Hindlimb muscle (tissue), 1 donor: ENCODE measurements around the gene TPCN1. TPM values are rescaled to one million over a fixed set of nuclear protein-coding genes. Genes with fewer than 3 reads are reported as not detected.

Source experiments
- DNase-seq: peaks from one replicate; pipeline ENCODE4 v3.0.0-alpha.2; 2013
- polyA plus RNA-seq: library from polyadenylated mRNA; unstranded; fragments of 120-200 nt; gene quantifications from one replicate; pipeline ENCODE4 v1.2.1, GENCODE V29; 2013; ENCODE audit not compliant: insufficient read length

Gene TPCN1
- polyA plus RNA-seq, 1 donor: 48.2 TPM

DNA sequence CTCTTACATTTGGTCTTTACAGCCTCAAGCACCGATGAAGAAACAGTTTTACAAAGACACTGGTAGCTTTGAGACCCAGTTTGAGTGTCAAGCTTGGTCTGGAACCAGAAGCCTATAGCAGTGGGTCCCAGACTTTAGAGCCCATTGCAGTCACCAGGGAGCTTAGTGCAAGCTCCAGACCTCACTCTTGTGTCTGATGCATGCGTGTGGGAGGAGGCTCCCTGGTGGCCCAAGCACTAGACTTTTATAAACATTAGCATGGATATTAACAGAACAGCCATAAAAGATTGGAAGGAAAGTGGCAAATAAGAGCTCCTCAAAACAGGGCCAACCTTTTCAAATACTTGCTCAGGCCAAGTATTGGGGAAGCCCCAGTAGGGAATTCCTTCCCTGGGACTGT lies 68.1 kb downstream of the TPCN1 start:
- DNase-seq: no peak

DNA sequence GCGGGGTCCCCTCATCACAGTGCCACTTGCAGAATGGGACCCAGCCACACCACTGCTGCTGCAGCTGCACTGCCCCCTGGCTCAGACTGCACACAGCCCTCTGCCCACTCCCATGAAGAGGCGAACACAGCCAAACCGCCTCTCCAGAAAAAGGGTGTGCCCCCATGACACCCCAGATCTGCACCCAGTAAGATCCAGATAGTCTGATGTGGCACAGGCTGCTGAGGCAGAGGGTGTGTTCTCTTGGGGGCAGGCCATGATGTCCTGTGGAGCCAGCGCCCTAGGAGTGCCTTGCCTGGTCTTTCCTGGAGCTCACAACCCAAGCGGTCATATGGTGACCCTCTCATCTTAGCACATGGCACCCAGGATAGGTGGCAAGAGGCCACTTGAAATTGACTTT lies 69.2 kb downstream of the TPCN1 start:
- DNase-seq: no peak

DNA sequence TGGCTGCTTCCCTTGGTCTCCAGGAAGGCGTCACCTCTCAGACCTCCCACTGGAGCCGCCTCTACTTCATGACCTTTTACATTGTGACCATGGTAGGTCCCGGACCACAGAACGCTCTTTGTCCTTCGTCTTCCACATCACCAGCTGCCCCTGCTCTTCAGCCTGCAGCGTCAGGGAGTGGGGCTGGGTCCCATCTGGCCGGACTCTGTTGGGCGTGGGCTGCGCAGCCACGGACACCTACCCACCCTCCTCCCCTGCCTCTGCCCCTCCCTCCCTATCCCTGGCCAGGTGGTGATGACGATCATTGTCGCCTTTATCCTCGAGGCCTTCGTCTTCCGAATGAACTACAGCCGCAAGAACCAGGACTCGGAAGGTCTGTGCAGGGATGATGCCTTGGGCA lies 70.3 kb downstream of the TPCN1 start:
- no peak for DNase-seq

DNA sequence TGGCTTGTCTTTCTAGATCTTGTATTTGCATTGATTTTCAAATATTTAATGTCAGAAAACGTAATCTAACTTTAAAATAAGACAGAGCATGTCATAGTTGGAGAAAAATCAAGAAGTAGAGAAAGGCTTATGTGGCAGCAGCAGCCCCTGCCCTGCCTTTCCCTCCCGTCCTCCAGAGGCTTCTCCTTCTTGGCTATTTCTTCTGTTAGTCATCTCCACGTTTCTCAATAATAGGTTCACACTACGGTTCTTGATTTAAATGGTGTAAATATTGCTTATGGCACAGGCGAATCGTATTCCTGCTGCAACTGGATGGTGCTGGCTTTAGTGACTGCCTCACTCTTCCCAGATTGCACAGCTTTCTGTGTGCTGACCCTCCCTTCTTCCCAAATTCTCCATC lies 70.8 kb downstream of the TPCN1 start:
- DNase-seq: no peak

DNA sequence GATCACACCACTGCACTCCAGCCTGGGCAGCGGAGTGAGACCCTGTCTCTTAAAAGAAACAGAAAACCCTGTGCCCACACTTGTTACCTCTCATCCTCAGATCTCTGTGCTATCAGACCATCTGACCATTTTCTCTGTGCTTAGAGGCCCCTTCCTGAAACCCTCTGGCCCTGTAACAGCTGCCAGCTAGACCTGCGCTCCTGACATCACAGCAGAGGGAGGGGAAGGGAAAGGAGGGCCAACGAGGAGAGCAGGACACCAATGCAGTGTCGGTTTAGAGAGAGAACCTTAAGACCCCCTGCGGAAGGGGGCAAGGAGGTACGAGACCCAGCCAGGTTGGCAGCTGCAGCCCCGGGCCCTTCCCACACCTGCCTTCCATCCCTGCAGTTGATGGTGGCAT lies 71.3 kb downstream of the TPCN1 start:
- DNase-seq: no peak

DNA sequence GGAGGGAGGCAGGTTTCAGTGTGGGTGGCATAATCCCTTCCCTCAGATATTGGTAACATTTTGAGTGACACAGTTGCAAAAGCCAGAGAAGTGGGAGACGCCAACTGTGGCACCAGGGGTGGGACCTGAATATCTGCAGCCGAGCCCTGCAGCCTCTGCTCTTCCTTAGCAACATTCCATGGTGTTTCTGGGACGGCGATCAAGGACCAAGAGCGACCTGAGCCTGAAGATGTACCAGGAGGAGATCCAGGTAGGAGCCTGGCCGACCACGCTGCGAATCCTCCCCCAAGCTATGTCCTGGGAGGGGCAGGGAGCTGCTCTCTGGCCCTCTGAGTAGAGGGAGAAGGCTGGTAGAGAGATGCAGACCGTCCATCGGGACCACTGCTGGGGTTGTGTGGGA lies 71.8 kb downstream of the TPCN1 start:
- no peak for DNase-seq

DNA sequence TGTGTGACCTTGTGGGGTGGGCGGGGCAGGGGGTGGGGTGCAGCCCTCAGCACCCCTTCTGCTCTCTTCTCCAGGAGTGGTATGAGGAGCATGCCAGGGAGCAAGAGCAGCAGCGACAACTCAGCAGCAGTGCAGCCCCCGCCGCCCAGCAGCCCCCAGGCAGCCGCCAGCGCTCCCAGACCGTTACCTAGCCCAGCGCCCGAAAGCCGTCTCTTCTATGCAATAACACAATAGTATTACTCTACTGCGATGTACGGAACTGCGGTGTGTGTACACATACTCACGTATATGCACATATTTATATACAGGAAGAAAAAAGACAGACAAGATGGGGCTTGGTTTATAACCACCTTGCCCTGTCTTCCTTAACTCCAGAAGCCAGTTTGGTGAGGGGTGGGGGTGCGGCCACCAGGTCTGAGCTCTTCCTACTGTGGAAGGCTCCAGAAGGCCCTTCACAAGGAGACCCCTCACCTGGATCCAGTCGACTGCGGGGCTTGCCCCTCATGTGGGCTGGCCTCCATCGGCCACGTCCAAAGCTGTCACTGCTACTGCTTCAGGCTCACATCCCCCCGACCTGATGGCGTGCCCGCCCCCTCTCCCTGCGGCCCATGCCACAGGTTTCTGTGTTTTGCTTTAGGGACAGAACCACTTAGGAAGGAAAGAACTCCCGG lies 74.8 kb downstream of the TPCN1 start:
- no peak for DNase-seq

DNA sequence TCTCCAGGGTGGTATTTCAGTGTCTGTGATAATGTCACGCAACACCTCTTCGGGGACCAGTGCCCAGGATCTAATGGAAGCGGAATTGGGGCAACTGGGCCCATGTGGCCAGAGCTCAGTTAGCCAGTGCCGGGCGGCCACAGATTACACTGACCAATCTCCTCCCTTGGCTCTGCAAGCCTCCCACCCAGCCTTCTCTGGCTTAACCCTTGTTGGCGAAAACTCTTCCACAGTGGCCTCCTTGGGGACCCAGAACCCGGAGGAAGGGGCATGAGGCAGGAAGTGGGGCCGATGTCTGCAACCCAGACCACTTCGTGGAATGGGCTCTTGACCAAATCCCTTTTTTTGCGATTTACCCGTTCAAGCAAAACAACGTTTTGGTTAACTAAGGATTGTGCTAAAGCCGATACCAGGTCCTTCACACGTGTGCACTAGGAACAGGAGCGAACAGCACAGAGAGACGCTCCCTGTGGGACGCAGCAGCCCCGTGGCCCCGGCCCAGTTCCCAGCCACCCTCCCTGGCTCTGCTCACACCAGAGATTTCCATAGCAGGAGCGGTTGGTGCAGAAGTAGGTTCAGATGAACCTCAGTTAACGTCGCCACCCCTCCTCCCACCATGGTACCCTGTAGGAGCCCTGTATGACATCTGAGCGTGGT lies 75.4 kb downstream of the TPCN1 start:
- DNase-seq: no peak

DNA sequence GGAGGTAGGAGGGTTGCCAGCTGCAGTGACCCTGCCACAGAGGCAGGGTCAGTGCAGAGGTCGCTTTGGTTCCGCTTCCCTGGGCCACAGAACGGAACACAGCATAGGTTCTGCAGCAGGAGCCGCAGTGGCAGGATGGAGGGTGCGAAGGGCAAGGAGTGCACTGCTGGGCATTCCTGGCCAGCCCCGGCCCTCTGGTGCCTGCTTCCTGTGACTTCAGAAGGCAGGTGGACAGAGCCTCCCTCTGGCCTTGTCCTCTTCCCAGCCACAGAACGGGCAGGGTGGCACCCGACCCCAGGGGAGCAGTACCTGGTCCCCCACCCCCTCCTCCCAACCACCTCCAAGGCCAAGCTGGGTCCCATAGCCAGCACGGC lies 75.9 kb downstream of the TPCN1 start:
- DNase-seq: no peak

DNA sequence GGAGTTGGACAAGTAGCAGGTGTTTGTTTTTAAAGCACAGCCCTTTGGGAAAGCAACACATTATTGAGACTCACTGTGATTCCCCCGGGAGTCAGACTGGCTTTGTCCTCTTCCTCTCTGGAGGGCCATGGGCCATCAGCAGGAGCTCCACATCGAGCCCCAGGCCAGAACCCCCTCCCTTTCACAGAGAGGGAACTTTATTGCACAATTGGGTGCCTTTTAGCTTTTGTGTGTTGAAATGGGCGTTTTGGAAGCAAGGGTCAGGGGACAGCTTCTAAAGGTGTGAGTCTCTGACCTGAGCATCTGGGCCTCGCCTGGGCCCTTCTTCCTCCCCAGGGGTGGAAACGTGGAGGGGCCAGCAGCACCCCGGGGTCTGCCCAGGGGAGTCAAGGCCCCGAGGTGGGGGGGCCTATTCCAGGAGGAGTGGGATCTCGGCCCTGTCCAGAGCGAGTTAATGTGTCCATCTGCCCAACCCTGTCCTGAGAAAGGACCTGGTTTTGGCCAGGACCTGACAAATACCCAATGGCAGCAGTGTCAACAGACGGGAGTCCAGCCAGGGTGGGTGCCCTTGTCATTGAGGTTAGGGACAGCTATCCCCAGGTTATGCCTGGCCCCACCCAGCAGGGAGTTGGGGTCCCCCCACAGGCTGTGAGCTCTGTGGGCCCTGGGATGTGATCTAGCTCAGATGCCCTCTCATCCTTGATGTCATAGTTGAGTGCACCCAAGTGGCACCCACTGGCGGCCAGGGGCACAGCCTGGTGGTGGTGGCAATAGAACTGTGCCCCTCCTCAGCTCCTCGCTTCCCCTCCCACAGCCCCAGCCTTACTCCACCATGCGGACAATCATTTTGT lies 76.6 kb downstream of the TPCN1 start:
- DNase-seq: no peak

DNA sequence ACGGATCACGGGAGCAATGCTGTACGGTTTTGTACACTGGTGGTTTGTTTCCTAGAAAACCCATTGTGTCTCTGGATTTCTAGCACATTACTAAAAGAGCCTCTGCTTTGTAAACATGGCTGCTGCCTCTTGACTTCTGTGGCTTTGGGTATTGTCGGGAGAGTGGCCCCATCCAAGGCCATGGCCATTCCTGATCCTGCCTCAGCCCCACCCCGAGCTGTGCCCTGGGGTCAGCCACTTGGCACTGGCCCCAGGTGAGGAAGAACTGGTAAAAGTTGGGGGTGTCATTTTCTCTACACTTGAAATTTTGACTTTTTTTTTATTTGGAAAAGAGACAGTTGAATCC lies 77.2 kb downstream of the TPCN1 start:
- DNase-seq: no peak

DNA sequence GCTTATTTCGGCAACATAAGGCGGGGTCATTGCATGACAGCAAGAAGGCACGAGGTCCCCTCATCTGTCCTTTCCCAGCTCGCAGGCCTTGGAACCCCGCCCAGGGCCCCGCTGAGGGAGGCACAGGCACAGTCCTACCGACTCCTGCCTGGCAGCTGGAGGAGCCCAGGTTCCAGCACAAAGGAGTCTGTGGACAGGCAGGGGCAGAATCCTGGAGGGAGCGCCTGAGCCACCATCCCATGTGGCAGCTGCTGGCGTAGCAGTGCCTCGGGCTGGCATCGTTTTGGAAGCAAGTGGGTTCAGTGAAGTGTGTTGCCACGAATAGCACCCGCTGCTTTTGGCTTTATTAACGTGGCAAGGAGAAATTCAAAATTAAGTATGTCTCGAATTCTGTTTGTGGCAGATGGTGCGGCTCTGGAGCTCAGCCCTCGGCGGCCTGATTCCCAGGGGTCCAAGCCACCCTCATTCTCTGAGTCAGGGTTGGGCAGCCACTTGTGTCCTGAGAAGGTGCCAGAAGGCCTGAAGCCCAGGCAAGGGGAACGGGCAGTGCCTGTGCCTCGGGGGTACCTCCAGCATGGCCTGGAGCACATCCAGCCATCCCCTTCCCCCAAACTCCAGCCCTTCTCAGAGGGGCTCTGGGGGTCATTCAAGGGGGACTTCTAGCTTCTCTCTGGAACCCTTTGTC lies 77.7 kb downstream of the TPCN1 start:
- DNase-seq: no peak

DNA sequence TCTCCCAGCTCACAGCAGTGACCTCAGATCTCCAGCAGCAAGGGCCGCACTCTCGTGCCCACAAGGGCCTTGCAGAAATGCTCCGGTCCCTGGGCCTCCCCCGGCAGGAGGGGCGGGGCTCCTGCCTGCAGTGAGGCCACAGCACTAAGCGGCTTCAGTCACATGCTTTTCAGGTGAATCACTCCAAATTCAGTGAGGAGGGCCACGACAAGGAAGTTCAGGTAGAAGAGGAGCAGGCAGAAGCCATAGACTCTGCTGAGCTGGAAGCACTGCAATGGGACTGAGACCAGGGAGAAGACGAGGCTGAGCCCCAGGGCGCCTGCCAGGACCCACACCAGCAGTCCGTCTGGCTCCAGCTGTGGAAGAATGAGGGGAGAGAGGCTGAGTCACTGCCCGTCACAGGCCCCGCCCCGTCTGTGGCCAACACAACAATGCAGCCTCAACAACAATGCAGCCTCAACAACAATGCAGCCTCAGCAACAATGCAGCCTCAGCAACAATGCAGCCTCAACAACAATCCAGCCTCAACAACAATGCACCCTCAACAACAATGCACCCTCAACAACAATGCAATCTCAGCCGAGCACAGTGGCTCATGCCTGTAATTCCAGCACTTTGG lies 78.5 kb downstream of the TPCN1 start:
- DNase-seq: no peak

DNA sequence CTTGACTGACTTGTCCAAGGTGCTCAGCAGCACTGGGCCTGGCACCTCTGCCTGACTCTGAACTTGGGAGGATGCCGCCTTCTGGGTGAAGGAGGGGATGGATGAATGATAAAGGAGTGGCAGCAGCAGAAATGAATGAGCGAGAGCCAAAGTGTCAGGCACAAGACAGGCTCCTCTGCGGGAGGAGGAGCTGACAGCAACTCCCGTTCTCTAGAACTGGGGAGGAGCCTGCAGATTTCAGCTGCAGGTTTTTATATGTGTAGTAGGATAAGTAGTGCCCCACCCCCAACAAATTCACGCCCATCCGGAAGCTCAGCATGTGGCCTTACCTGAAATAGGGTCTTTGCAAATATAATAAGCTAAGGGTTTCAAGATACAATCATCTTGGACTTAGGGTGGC lies 80.5 kb downstream of the TPCN1 start:
- no peak for DNase-seq

DNA sequence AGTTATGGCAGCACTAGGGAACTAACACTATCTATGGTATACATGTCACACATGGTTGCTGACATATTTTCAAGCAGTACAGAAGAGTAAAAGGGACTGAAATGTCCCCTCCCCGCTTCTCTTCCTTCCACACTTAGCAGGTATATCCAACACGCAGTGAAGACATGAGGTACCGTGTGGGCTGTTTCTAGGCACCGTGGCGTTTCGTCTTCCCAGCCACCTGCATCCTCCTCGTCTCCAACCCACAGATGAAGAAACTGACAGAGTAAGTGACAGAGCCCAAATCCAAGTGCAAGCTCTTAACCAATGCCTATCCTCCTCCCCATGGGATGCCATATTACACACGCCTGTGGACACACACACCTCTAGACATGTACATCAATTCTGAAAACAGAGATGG lies 81.2 kb downstream of the TPCN1 start:
- no peak for DNase-seq

DNA sequence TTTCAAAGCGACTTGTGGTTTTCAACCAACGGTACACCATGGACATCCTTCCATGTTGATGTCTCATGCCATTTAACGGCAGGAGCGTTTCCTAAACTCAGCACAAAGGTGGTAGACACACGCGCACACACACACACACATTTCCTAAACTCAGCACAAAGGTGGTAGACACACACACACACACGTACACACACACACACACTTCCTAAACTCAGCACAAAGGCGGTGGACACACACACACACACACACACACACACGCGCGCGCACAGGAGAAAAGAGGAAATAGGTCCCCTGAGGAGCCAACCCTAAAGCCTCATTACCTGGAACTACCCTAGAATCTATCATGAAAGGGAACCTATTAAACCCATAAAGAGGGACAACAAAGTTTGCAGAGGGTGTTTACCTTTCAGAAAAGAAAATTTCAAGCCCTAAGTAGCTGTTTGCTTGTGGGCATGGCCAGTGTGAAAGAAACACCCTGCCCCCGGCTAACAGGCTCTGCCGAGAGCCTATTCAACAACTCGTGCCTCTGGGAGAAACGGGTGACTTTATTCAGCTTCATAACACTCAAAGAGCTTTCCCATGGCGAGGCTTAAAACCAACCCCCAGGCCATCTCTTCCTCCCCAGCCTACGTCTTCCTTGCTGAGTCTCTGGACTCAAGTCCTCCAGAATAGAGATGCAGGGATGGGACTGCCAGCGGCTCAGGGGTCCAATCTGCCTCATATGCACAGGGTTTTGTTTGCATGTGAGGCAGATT lies 81.8 kb downstream of the TPCN1 start:
- DNase-seq: no peak

DNA sequence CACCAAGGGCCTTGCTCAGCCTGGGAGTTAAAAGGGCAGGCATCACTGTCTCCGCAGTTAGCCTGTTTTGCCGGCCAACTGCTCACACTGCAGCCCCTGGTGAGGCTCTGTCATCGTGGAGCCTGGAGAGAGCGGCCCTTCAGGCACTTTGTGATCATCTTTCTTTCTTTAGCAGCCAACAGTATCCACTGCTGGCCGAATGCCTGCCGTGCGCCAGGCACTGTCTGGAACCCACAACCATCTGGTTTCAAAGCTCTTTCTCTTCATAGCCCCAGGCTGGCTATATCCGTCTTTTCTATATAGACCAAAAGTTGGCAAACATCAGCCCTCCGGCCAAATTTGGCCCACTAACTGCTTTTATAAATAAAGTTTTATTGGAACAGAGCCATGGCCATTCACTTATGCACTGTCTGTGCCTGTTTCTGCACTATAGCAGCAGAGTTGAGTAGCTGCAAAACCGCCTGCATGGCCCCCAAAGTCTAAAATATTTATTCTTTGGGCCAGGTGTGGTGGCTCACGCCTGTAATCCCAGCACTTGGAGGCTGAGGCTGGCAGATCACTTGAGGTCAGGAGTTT lies 84.1 kb downstream of the TPCN1 start:
- no peak for DNase-seq

DNA sequence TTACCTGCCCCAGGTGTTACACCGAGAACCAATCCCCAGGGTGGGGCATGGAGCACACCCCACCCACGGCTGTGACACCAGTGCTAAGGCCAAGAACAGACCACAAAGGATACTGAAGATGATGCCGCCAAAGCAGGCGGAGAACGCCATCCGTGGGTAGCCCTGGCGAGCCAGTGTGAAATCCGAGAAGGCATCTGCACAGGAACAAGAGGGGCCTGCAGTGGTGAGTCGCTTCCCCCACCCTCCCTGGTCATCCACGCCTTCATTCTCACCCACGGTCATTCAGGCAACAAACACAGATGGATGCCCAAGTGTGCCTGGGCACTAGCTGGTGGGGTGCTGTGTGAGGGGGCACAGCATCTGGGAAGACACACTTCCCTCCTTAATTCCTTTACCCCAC lies 85.1 kb downstream of the TPCN1 start:
- DNase-seq: no peak

DNA sequence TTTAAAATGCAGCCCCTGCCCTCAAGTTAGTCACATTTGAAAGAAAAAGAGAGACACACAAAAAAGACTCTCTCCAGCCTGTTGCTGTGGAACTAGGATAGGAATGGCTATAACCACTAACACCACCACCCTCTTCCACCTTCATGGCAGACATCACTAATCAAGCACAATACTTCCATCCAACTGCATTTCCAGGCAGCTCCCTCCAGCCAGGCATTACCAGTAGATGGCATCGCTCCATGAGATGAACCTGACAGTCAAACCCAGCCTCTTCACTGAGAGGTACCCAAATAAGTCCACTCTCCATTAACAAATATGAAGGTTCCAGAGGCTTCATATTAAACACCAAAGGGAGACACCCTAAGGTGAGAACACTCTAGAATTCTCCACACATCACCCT lies 89.2 kb downstream of the TPCN1 start:
- no peak for DNase-seq

DNA sequence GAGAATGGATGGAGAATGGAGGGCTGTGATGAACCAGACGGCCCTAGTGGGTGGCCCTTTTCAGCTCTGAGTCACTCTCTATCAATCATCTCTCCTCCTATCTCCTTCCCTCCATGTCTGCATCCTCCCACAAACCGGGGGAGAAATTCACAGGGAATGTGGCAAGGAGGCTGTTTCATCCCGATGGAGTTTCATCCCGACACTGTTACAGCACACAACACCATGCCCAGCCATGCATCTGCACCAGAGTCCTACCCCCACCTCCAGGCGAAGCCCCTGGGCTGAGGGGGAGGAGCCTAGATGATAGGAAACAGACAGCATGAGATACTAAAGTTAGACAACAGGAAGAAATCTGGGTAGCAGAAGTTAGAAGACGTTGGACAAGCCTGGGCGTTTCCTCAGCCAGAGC lies 92.9 kb downstream of the TPCN1 start:
- DNase-seq: no peak

DNA sequence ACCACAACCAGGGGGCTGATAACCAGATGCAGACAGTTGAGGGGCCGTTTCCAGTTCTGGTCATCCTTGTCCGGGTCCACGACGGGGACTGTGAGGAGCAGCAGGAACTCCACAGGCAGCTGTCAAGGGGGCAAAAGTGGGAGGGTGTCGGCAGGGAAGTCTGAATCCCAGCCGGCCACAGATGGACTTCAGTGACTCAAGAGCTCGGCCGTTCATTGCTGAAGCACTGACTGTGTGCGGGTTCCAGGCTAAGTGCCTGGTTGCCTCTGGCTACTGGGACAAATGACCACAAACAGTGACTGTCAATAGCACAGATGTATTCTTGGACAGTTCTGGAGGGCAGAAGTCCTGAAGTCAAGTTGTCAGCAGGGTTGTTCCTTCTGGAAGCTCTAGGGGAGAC lies 94.1 kb downstream of the TPCN1 start:
- DNase-seq: no peak

DNA sequence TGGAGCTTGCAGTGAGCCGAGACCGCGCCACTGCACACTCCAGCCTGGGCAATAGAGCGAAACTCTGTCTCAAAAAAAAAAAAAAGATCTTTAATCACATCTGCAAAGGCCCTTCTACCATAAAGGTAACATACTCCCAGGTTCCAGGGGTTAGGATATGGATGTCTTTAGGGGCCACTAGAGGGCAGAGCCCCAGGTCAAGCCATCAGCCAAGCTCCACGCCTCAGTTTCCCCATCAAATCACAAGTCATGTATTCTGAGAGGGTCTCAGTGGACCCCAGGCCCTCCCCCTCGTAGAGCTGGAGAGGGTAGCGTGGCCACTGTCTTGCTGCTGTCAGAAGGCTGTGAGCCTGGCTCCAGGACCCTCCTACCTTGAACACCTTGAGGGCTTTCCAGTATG lies 94.9 kb downstream of the TPCN1 start:
- DNase-seq: no peak
